Activated gamma-delta T cell (primary cell): ENCODE data around the gene TRPM8.

Source experiments
- DNase-seq: peaks from one replicate; lab custom pipeline; 2025; lab: John Stamatoyannopoulos, UW

Gene TRPM8

GRCh38 chr2:234048049-234048448 is 130.9 kb downstream of the TRPM8 start:
- DNase-seq = no peak

- DNase-seq = no peak
Measured at GRCh38 chr2:234050455-234051135, 133.4 kb downstream of the TRPM8 start, which contains the start of gene SPP2. Gene SPP2, plus strand, starts transcription at chr2:234050702. Its CDS starts 85 bp downstream, at chr2:234050787.

GRCh38 chr2:234051374-234052070 is 134.3 kb downstream of the TRPM8 start:
- DNase-seq = no peak

- no peak for DNase-seq
Measured at GRCh38 chr2:234058881-234059280, 141.7 kb downstream of the TRPM8 start.

- no peak for DNase-seq
Measured at GRCh38 chr2:234060236-234060635, 143.1 kb downstream of the TRPM8 start.

- no peak for DNase-seq
Measured at GRCh38 chr2:234061624-234062257, 144.6 kb downstream of the TRPM8 start.

GRCh38 chr2:234066587-234066986 is 149.4 kb downstream of the TRPM8 start:
- DNase-seq = no peak
